ENCODE data around the gene CCDC18. TPM values are rescaled to one million over a fixed set of nuclear protein-coding genes. Genes with fewer than 3 reads are reported as not detected.
"Not testable (repeated sequence)": the region's sequence is repeated elsewhere in the genome, so short reads cannot be mapped to it uniquely, and the experiment has no call there.

Gene CCDC18
- total RNA-seq, 3 donors from 2014 or later (not counting 1 experiment from before 2014, with no cell fraction given), result 11.7 to 17.2 (median 14.4) TPM

- Mint-ChIP-seq H3K27me3 (ENCODE audit: low read depth in 2 of 2) (no peaks in the 10 kb centered on the region), H3K9me3 (no peaks in the 10 kb centered on the region), H3K4me1 (no peaks in the 10 kb centered on the region), H3K4me3 (no peak overlapping the region), H3K36me3 (peaks cover 17% of the 10 kb centered on the region), H3K27ac (no peak overlapping the region)
- Histone ChIP-seq H3K9me3 (ENCODE audit: control insufficient read depth, insufficient read depth, low read length) (peaks cover 8% of the 10 kb centered on the region), H3K4me1 (ENCODE audit: control insufficient read depth, insufficient read depth, low read length) (no peaks in the 10 kb centered on the region), H3K4me3 (ENCODE audit: low read length) (no peak overlapping the region), H3K36me3 (ENCODE audit: control insufficient read depth, insufficient read depth, low read length) (no peaks in the 10 kb centered on the region), H3K27me3 (ENCODE audit: control insufficient read depth, insufficient read depth, low read length) (no peaks in the 10 kb centered on the region), H3K27ac (ENCODE audit: low read length) (no peak overlapping the region)
- no peak for DNase-seq
- ATAC-seq, result no peak
- intact Hi-C loops (cut with micrococcal nuclease), result loop anchor here (10.0 kb wide), 1 partner anchor 2004 kb away; no protein-coding TSS in a partner anchor
- TF ChIP-seq CTCF (IDR thresholded peaks at IDR 0.05), result no peak
- no CpG with 5 or more reads among the region's 1 CpG for whole genome bisulfite sequencing (ENCODE audit: insufficient coverage)
Measured at GRCh38 chr1:93238425-93238824, 57.9 kb downstream of the CCDC18 start.

- Histone ChIP-seq H3K27me3 (ENCODE audit: control insufficient read depth, insufficient read depth, low read length) (no peaks in the 10 kb centered on the region), H3K4me3 (ENCODE audit: low read length) (no peak overlapping the region), H3K4me1 (ENCODE audit: control insufficient read depth, insufficient read depth, low read length) (no peaks in the 10 kb centered on the region), H3K27ac (ENCODE audit: low read length) (no peak overlapping the region), H3K9me3 (ENCODE audit: control insufficient read depth, insufficient read depth, low read length) (peaks cover 12% of the 10 kb centered on the region), H3K36me3 (ENCODE audit: control insufficient read depth, insufficient read depth, low read length) (no peaks in the 10 kb centered on the region)
- DNase-seq, result no peak
- Mint-ChIP-seq H3K9me3 (peaks cover 0 to 4% of the 10 kb centered on the region in 2 donors), H3K4me3 (no peak overlapping the region), H3K36me3 (peaks cover 24% of the 10 kb centered on the region), H3K4me1 (no peaks in the 10 kb centered on the region), H3K27me3 (ENCODE audit: low read depth in 2 of 2) (no peaks in the 10 kb centered on the region), H3K27ac (no peak overlapping the region)
- intact Hi-C loops (cut with micrococcal nuclease), result loop anchor here (10.0 kb wide), 1 partner anchor 2005 kb away; no protein-coding TSS in a partner anchor
- ATAC-seq, result no peak
- TF ChIP-seq CTCF (IDR thresholded peaks at IDR 0.05), result no peak
- 92% methylated on average over 2 of the region's 3 CpGs for WGBS (ENCODE audit: insufficient coverage)
Measured at GRCh38 chr1:93239863-93240262, 59.3 kb downstream of the CCDC18 start.

- DNase-seq; H3K27ac ChIP-seq (ENCODE audit: low read length); H3K27me3 ChIP-seq (ENCODE audit: control insufficient read depth, insufficient read depth, low read length); H3K4me1 Mint-ChIP-seq; H3K4me3 ChIP-seq (ENCODE audit: low read length); H3K27ac Mint-ChIP-seq; H3K27me3 Mint-ChIP-seq (ENCODE audit: low read depth in 2 of 2); H3K9me3 Mint-ChIP-seq; H3K4me3 Mint-ChIP-seq; ATAC-seq; H3K36me3 ChIP-seq (ENCODE audit: control insufficient read depth, insufficient read depth, low read length); H3K4me1 ChIP-seq (ENCODE audit: control insufficient read depth, insufficient read depth, low read length); intact Hi-C loops (cut with micrococcal nuclease): not testable (repeated sequence)
- WGBS (ENCODE audit: insufficient coverage), result 97% methylated on average over 3 of the region's 3 CpGs
- H3K36me3 Mint-ChIP-seq, result peaks cover 24% of the 10 kb centered on the region
- peaks cover 12% of the 10 kb centered on the region for H3K9me3 ChIP-seq (ENCODE audit: control insufficient read depth, insufficient read depth, low read length)
Measured at GRCh38 chr1:93243233-93243632, 62.7 kb downstream of the CCDC18 start.

- peaks cover 24% of the 10 kb centered on the region for H3K36me3 Mint-ChIP-seq
- peaks cover 12% of the 10 kb centered on the region for H3K9me3 ChIP-seq (ENCODE audit: control insufficient read depth, insufficient read depth, low read length)
- H3K4me3 Mint-ChIP-seq, result no peak overlapping the region
- H3K9me3 Mint-ChIP-seq, result peaks cover 0 to 4% of the 10 kb centered on the region in 2 donors
- no peaks in the 10 kb centered on the region for H3K4me1 ChIP-seq (ENCODE audit: control insufficient read depth, insufficient read depth, low read length)
- no peak overlapping the region for H3K27ac Mint-ChIP-seq
- no peaks in the 10 kb centered on the region for H3K27me3 ChIP-seq (ENCODE audit: control insufficient read depth, insufficient read depth, low read length)
- H3K27me3 Mint-ChIP-seq (ENCODE audit: low read depth in 2 of 2), result no peaks in the 10 kb centered on the region
- TF ChIP-seq CTCF (IDR thresholded peaks at IDR 0.05), result no peak
- no peak overlapping the region for H3K27ac ChIP-seq (ENCODE audit: low read length)
- no CpG with 5 or more reads among the region's 1 CpG for WGBS (ENCODE audit: insufficient coverage)
- no peak overlapping the region for H3K4me3 ChIP-seq (ENCODE audit: low read length)
- ATAC-seq (no peak), DNase-seq (no peak)
- intact Hi-C loops (cut with micrococcal nuclease), result no loop called here
- H3K36me3 ChIP-seq (ENCODE audit: control insufficient read depth, insufficient read depth, low read length), result no peaks in the 10 kb centered on the region
- H3K4me1 Mint-ChIP-seq, result no peaks in the 10 kb centered on the region
Measured at GRCh38 chr1:93244298-93245069, 64.0 kb downstream of the CCDC18 start.
